Measurements from ENCODE around the gene NODAL. TPM values are rescaled to one million over a fixed set of nuclear protein-coding genes. Genes with fewer than 3 reads are reported as not detected.

The NODAL gene
- polyA plus RNA-seq, 1 donor from 2014 or later: not detected

DNA sequence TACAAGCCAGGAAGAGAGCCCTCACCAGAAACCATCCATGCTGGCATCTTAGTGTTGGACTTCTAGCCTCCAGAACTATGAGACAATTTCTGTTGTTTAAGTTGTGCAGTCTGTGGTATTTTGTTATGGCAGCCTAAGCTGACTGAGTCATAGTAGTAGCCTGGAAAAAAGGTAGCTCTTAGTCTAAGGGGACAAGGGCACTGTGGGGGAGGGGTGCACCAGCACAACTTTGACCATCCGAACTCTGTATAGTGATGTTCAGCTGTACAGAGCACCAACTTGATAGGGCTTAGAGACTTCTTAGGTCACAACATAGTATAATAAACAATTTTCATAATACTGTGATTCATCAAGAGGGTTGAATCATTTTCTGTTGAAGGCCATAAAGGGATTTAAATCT, 23.3 kb downstream of the NODAL start:
- Histone ChIP-seq H3K4me3 (ENCODE audit: low read length) (no peak overlapping the region), H3K36me3 (ENCODE audit: insufficient read depth, low read length) (no peaks in the 10 kb centered on the region), H3K9me2 (ENCODE audit: insufficient read depth, low read length) (no peaks in the 10 kb centered on the region), H4K20me1 (ENCODE audit: insufficient read depth) (no peaks in the 10 kb centered on the region), H3K9me3 (ENCODE audit: low read length) (no peaks in the 10 kb centered on the region), H3K27ac (ENCODE audit: low read length) (no peak overlapping the region), H3K27me3 (ENCODE audit: insufficient read depth, low read depth, low read length) (no peaks in the 10 kb centered on the region), H3K9ac (ENCODE audit: low read length) (no peak overlapping the region), H3F3A (ENCODE audit: insufficient read depth, low read length, poor library complexity, severe bottlenecking) (no peaks in the 10 kb centered on the region), H3K79me2 (replicated peaks; ENCODE audit: insufficient read depth, low read length) (peaks cover 14% of the 10 kb centered on the region), H2AFZ (ENCODE audit: low read depth, low read length) (no peak overlapping the region), H3K4me2 (ENCODE audit: low read length) (no peak overlapping the region)
- TF ChIP-seq MXI1 (conservative IDR thresholded peaks at IDR 0.05; ENCODE audit: poor library complexity, severe bottlenecking) (no peak), POLR2AphosphoS5 (IDR thresholded peaks at IDR 0.05) (no peak), TAF1 (IDR thresholded peaks at IDR 0.05; ENCODE audit: low read depth) (no peak), EP300 (conservative IDR thresholded peaks at IDR 0.05; ENCODE audit: poor library complexity, severe bottlenecking) (no peak), EZH2 (IDR thresholded peaks at IDR 0.05; ENCODE audit: borderline replicate concordance, insufficient read depth, low read length, poor library complexity, severe bottlenecking) (no peak), SMC3 (conservative IDR thresholded peaks at IDR 0.05; ENCODE audit: poor library complexity) (no peak), RAD21 (conservative IDR thresholded peaks at IDR 0.05) (no peak)
- TF ChIP-seq, protein P1, sequence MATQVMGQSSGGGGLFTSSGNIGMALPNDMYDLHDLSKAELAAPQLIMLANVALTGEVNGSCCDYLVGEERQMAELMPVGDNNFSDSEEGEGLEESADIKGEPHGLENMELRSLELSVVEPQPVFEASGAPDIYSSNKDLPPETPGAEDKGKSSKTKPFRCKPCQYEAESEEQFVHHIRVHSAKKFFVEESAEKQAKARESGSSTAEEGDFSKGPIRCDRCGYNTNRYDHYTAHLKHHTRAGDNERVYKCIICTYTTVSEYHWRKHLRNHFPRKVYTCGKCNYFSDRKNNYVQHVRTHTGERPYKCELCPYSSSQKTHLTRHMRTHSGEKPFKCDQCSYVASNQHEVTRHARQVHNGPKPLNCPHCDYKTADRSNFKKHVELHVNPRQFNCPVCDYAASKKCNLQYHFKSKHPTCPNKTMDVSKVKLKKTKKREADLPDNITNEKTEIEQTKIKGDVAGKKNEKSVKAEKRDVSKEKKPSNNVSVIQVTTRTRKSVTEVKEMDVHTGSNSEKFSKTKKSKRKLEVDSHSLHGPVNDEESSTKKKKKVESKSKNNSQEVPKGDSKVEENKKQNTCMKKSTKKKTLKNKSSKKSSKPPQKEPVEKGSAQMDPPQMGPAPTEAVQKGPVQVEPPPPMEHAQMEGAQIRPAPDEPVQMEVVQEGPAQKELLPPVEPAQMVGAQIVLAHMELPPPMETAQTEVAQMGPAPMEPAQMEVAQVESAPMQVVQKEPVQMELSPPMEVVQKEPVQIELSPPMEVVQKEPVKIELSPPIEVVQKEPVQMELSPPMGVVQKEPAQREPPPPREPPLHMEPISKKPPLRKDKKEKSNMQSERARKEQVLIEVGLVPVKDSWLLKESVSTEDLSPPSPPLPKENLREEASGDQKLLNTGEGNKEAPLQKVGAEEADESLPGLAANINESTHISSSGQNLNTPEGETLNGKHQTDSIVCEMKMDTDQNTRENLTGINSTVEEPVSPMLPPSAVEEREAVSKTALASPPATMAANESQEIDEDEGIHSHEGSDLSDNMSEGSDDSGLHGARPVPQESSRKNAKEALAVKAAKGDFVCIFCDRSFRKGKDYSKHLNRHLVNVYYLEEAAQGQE (IDR thresholded peaks at IDR 0.05; ENCODE audit: borderline replicate concordance): no peak
- TF ChIP-seq, protein P2, sequence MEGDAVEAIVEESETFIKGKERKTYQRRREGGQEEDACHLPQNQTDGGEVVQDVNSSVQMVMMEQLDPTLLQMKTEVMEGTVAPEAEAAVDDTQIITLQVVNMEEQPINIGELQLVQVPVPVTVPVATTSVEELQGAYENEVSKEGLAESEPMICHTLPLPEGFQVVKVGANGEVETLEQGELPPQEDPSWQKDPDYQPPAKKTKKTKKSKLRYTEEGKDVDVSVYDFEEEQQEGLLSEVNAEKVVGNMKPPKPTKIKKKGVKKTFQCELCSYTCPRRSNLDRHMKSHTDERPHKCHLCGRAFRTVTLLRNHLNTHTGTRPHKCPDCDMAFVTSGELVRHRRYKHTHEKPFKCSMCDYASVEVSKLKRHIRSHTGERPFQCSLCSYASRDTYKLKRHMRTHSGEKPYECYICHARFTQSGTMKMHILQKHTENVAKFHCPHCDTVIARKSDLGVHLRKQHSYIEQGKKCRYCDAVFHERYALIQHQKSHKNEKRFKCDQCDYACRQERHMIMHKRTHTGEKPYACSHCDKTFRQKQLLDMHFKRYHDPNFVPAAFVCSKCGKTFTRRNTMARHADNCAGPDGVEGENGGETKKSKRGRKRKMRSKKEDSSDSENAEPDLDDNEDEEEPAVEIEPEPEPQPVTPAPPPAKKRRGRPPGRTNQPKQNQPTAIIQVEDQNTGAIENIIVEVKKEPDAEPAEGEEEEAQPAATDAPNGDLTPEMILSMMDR (IDR thresholded peaks at IDR 0.05; ENCODE audit: poor library complexity, severe bottlenecking): no peak

DNA sequence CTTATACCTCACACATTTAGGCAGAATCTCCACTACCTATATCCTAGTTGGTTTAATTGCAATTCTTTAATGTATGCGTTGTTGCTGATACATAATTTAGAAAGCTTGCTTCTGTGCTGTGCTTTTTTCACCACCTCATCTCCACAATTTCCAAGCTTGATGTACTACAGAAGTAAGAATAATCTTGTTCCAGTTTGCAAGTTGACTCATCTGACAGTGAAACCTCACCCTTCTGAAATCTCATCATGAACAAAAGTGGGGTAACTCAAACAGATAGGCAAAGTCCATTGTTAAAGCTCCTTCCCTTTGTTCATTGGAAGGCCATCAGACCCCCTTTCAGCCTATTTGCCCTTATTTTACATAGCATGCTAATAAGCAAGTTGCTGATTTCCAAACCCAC, 23.9 kb downstream of the NODAL start:
- Histone ChIP-seq H3K36me3 (ENCODE audit: insufficient read depth, low read length) (no peaks in the 10 kb centered on the region), H3K4me2 (ENCODE audit: low read length) (no peak overlapping the region), H4K20me1 (ENCODE audit: insufficient read depth) (no peaks in the 10 kb centered on the region), H3K9me3 (ENCODE audit: low read length) (no peaks in the 10 kb centered on the region), H3K79me2 (replicated peaks; ENCODE audit: insufficient read depth, low read length) (peaks cover 18% of the 10 kb centered on the region), H3K27me3 (ENCODE audit: insufficient read depth, low read depth, low read length) (no peaks in the 10 kb centered on the region), H3F3A (ENCODE audit: insufficient read depth, low read length, poor library complexity, severe bottlenecking) (no peaks in the 10 kb centered on the region), H3K9me2 (ENCODE audit: insufficient read depth, low read length) (no peaks in the 10 kb centered on the region), H3K27ac (ENCODE audit: low read length) (no peak overlapping the region), H3K4me3 (ENCODE audit: low read length) (no peak overlapping the region), H2AFZ (ENCODE audit: low read depth, low read length) (no peak overlapping the region), H3K9ac (ENCODE audit: low read length) (no peak overlapping the region)
- TF ChIP-seq, protein P1 (IDR thresholded peaks at IDR 0.05; ENCODE audit: borderline replicate concordance): no peak
- TF ChIP-seq, protein P2 (IDR thresholded peaks at IDR 0.05; ENCODE audit: poor library complexity, severe bottlenecking): no peak
- TF ChIP-seq EZH2 (IDR thresholded peaks at IDR 0.05; ENCODE audit: borderline replicate concordance, insufficient read depth, low read length, poor library complexity, severe bottlenecking): no peak
- TF ChIP-seq MXI1 (conservative IDR thresholded peaks at IDR 0.05; ENCODE audit: poor library complexity, severe bottlenecking): no peak
- TF ChIP-seq TAF1 (IDR thresholded peaks at IDR 0.05; ENCODE audit: low read depth): no peak
- TF ChIP-seq SMC3 (conservative IDR thresholded peaks at IDR 0.05; ENCODE audit: poor library complexity): no peak
- TF ChIP-seq RAD21 (conservative IDR thresholded peaks at IDR 0.05): no peak
- TF ChIP-seq EP300 (conservative IDR thresholded peaks at IDR 0.05; ENCODE audit: poor library complexity, severe bottlenecking): no peak
- TF ChIP-seq POLR2AphosphoS5 (IDR thresholded peaks at IDR 0.05): no peak

Data from neural cell (in vitro differentiated cells).